ENCODE measurements around the gene MKRN1. TPM values are rescaled to one million over a fixed set of nuclear protein-coding genes. Genes with fewer than 3 reads are reported as not detected.

The MKRN1 gene
- total RNA-seq, 1 experiment from 2014 or later: 121 TPM

- H3K4me1 Mint-ChIP-seq: no peaks in the 10 kb centered on the region
- no peak for ATAC-seq
- H3K9me3 Mint-ChIP-seq: no peaks in the 10 kb centered on the region
- ChIA-PET POLR2A (no interaction called here), CTCF (no interaction called here)
- H3K27me3 Mint-ChIP-seq (ENCODE audit: low read depth): no peaks in the 10 kb centered on the region
- no peaks in the 10 kb centered on the region for H3K36me3 Mint-ChIP-seq
- no peak overlapping the region for H3K4me3 Mint-ChIP-seq
- no peak for DNase-seq (ENCODE audit: low spot score)
- H3K27ac Mint-ChIP-seq: no peak overlapping the region
- TF ChIP-seq NFATC4 (CRISPR knock-in tag; IDR thresholded peaks at IDR 0.05) (no peak), ETV6 (CRISPR knock-in tag; IDR thresholded peaks at IDR 0.05) (no peak), ZNF232 (CRISPR knock-in tag; IDR thresholded peaks at IDR 0.05) (no peak)
- TF ChIP-seq, protein P1, sequence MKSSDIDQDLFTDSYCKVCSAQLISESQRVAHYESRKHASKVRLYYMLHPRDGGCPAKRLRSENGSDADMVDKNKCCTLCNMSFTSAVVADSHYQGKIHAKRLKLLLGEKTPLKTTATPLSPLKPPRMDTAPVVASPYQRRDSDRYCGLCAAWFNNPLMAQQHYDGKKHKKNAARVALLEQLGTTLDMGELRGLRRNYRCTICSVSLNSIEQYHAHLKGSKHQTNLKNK (CRISPR knock-in tag; IDR thresholded peaks at IDR 0.05): no peak
Measured at GRCh38 chr7:140439359-140439758, 39.9 kb downstream of the MKRN1 start.

- ChIA-PET POLR2A (no interaction called here), CTCF (no interaction called here)
- DNase-seq (ENCODE audit: low spot score): peak; percentile 28
- Mint-ChIP-seq H3K27ac (no peak overlapping the region), H3K4me3 (no peak overlapping the region), H3K27me3 (ENCODE audit: low read depth) (no peaks in the 10 kb centered on the region), H3K36me3 (peaks cover 3% of the 10 kb centered on the region; the same call in 1 of the 2 replicates), H3K4me1 (no peaks in the 10 kb centered on the region), H3K9me3 (no peaks in the 10 kb centered on the region)
- peak; percentile 74 for ATAC-seq
- TF ChIP-seq CBFB (CRISPR knock-in tag; IDR thresholded peaks at IDR 0.05; ENCODE audit: low read depth) (no peak), TP53 (CRISPR knock-in tag; IDR thresholded peaks at IDR 0.05) (no peak), TEAD1 (CRISPR knock-in tag; IDR thresholded peaks at IDR 0.05) (no peak), JAZF1 (CRISPR knock-in tag; IDR thresholded peaks at IDR 0.05) (no peak), SMAD4 (CRISPR knock-in tag; IDR thresholded peaks at IDR 0.05) (no peak), RORB (CRISPR knock-in tag; IDR thresholded peaks at IDR 0.05) (no peak), CREB1 (CRISPR knock-in tag; IDR thresholded peaks at IDR 0.05) (no peak), FOXP1 (CRISPR knock-in tag; IDR thresholded peaks at IDR 0.05; ENCODE audit: borderline replicate concordance) (no peak), ZBTB21 (CRISPR knock-in tag; IDR thresholded peaks at IDR 0.05; ENCODE audit: borderline replicate concordance) (no peak), USF2 (CRISPR knock-in tag; IDR thresholded peaks at IDR 0.05) (no peak), ZNF396 (CRISPR knock-in tag; IDR thresholded peaks at IDR 0.05; ENCODE audit: borderline replicate concordance) (no peak), ZNF425 (CRISPR knock-in tag; conservative IDR thresholded peaks at IDR 0.05) (no peak), PREB (CRISPR knock-in tag; IDR thresholded peaks at IDR 0.05; ENCODE audit: borderline replicate concordance) (no peak)
- TF ChIP-seq, protein P2, sequence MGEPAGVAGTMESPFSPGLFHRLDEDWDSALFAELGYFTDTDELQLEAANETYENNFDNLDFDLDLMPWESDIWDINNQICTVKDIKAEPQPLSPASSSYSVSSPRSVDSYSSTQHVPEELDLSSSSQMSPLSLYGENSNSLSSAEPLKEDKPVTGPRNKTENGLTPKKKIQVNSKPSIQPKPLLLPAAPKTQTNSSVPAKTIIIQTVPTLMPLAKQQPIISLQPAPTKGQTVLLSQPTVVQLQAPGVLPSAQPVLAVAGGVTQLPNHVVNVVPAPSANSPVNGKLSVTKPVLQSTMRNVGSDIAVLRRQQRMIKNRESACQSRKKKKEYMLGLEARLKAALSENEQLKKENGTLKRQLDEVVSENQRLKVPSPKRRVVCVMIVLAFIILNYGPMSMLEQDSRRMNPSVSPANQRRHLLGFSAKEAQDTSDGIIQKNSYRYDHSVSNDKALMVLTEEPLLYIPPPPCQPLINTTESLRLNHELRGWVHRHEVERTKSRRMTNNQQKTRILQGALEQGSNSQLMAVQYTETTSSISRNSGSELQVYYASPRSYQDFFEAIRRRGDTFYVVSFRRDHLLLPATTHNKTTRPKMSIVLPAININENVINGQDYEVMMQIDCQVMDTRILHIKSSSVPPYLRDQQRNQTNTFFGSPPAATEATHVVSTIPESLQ (CRISPR knock-in tag; IDR thresholded peaks at IDR 0.05): no peak
- TF ChIP-seq, protein P3, sequence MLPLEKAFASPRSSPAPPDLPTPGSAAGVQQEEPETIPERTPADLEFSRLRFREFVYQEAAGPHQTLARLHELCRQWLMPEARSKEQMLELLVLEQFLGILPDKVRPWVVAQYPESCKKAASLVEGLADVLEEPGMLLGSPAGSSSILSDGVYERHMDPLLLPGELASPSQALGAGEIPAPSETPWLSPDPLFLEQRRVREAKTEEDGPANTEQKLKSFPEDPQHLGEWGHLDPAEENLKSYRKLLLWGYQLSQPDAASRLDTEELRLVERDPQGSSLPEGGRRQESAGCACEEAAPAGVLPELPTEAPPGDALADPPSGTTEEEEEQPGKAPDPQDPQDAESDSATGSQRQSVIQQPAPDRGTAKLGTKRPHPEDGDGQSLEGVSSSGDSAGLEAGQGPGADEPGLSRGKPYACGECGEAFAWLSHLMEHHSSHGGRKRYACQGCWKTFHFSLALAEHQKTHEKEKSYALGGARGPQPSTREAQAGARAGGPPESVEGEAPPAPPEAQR (CRISPR knock-in tag; IDR thresholded peaks at IDR 0.05): no peak
- TF ChIP-seq, protein P4, sequence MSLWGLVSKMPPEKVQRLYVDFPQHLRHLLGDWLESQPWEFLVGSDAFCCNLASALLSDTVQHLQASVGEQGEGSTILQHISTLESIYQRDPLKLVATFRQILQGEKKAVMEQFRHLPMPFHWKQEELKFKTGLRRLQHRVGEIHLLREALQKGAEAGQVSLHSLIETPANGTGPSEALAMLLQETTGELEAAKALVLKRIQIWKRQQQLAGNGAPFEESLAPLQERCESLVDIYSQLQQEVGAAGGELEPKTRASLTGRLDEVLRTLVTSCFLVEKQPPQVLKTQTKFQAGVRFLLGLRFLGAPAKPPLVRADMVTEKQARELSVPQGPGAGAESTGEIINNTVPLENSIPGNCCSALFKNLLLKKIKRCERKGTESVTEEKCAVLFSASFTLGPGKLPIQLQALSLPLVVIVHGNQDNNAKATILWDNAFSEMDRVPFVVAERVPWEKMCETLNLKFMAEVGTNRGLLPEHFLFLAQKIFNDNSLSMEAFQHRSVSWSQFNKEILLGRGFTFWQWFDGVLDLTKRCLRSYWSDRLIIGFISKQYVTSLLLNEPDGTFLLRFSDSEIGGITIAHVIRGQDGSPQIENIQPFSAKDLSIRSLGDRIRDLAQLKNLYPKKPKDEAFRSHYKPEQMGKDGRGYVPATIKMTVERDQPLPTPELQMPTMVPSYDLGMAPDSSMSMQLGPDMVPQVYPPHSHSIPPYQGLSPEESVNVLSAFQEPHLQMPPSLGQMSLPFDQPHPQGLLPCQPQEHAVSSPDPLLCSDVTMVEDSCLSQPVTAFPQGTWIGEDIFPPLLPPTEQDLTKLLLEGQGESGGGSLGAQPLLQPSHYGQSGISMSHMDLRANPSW (CRISPR knock-in tag; conservative IDR thresholded peaks at IDR 0.05; ENCODE audit: low read depth): no peak
- TF ChIP-seq, protein P5, sequence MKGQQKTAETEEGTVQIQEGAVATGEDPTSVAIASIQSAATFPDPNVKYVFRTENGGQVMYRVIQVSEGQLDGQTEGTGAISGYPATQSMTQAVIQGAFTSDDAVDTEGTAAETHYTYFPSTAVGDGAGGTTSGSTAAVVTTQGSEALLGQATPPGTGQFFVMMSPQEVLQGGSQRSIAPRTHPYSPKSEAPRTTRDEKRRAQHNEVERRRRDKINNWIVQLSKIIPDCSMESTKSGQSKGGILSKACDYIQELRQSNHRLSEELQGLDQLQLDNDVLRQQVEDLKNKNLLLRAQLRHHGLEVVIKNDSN (CRISPR knock-in tag; IDR thresholded peaks at IDR 0.05): no peak
Measured at GRCh38 chr7:140435252-140435895, 43.9 kb downstream of the MKRN1 start.
